GM19023 (cell line): ENCODE results near the gene TMEM183A.

Source experiments
- ATAC-seq: cut with Tn5 transposase; IDR thresholded peaks from one replicate; pipeline ENCODE4 v1.9.1; 2021; ENCODE audit warnings: mild to moderate bottlenecking, moderate library complexity; ENCODE audit not compliant: unreplicated experiment

TMEM183A gene

DNA sequence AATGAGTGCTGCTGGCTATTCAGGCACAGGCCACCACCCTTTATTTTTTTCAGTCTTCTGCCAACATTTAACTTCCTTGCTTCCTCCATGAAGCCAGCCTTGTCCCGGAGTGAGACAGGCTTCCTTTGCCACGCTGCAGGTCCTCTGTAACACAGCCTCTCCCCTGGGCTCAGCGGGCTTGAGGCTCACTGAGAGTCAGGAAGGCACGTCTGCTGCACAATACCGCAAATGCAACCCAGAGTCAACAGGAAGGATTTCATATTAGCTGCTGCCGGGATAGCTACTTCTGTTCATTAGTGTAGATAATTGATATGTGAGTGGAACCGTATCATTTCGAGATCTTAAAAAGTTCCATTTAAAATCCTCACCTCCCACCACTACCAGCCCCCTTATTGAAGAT is 56.1 kb downstream of the TMEM183A start:
- ATAC-seq = no peak

- ATAC-seq = no peak
Measured at GRCh38 chr1:203065191-203065590, 58.0 kb downstream of the TMEM183A start.

DNA sequence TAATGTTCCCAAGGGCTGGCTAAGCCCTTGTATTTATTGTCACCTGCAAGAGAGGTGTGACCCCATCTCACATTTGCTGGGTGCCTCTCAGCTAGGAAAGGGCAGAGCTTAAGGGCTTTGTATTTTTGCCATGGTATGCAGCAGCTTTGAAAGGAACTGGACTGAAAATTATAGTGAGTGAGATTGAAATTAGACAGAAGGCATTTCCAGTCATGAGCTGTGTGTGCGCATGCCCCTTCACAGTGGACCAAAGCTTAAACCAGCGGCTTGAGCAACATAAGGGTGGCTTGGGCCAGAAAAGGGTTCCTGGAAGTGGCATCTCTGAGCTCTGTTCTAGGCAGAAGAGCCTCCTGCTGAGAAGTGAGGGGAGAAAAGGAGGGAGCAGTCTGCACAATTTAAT is 58.8 kb downstream of the TMEM183A start:
- no peak for ATAC-seq

GRCh38 chr1:203066965-203067364 is 59.8 kb downstream of the TMEM183A start:
- ATAC-seq = no peak

DNA sequence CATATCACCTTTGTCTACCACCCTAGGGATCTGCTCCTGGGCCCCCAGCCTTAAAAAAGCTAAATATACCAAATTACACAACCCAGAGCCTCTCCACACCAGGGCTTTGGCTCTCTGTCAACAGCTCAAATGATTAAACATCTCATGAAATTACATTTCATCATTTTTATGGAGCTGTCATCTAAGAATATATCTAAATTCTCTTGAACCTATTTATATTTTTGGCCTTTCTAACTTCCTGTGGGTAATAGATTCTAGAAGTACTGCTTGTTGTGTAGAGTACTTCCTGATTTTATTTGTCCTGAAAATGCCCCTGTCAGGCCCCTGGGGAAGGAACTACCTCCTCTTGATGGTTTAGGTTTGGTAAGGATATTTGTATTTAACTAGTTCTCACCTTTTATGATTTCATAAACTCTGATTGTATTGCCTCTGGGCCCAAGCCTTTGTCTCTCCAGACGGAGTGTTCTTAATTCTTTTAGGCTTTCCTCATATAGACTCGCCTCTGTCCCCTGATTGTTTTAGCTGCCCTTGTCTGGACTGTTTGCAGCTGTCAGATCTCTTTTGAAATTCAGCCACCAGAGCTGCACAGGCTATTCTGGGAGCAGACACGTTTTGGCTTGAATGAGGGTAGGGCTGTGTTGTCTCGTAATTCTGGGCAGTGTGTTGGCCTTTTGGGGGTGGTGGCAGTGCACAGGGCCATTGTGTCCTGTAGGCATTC is 62.0 kb downstream of the TMEM183A start:
- no peak for ATAC-seq

- ATAC-seq = no peak
Measured at GRCh38 chr1:203072002-203072602, 64.9 kb downstream of the TMEM183A start.

- ATAC-seq = no peak
Measured at GRCh38 chr1:203072911-203073310, 65.7 kb downstream of the TMEM183A start.

DNA sequence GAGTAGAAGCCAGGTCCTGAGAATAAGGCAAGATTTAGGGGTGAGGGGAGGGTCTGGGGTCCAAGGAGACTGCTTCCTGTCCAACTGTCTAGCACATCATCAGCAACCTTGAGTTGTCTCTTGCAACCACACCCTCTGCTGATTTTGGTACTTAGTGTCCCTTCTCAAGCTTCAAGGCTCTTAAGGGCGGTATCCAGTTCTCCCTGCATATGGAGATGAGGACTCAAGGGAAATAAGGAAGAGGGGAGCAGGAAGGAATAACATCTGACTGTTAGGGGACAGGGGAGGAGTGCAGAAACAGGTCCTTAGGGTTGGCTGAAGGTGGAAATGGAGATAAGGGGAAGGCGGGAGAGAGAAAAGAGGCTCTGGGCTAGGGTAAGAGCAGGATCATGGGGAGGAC is 66.3 kb downstream of the TMEM183A start:
- ATAC-seq = no peak
